Mesodermal cell (in vitro differentiated cells): ENCODE measurements around the gene MC3R.
"Not testable (repeated sequence)": the region's sequence is repeated elsewhere in the genome, so short reads cannot be mapped to it uniquely, and the experiment has no call there.

Experiments
- H3K27ac ChIP-seq: 2 replicates; pipeline ENCODE4 v1.7.0; 2013; ENCODE audit warnings: mild to moderate bottlenecking, low read depth, low read length, moderate library complexity; ENCODE audit not compliant: severe bottlenecking
- H3K36me3 ChIP-seq: 2 replicates; pipeline ENCODE4 v1.7.1; 2013; ENCODE audit warnings: mild to moderate bottlenecking, low read length, moderate library complexity; ENCODE audit not compliant: control insufficient read depth, insufficient read depth
- H3K4me1 ChIP-seq: one replicate; pipeline ENCODE4 v1.7.1; 2013; ENCODE audit warnings: mild to moderate bottlenecking, low read length; ENCODE audit not compliant: insufficient read depth, control insufficient read depth, poor library complexity, severe bottlenecking
- H3K4me3 ChIP-seq: 2 replicates; pipeline ENCODE4 v1.7.0; 2013; ENCODE audit warnings: low read length, control low read depth, mild to moderate bottlenecking; ENCODE audit not compliant: insufficient read depth, poor library complexity, severe bottlenecking; ENCODE audit errors: extremely low read depth
- H3K9me3 ChIP-seq: 2 replicates; pipeline ENCODE4 v1.7.1; 2013; ENCODE audit warnings: mild to moderate bottlenecking, low read length, moderate library complexity; ENCODE audit not compliant: control insufficient read depth
- WGBS, 2 experiments: methylation state at CpG; one replicate each; pipeline ENCODE4 v1.1.5; 2013; ENCODE audit warnings: missing lambda C conversion rate in 2 of 2; ENCODE audit not compliant: insufficient coverage in 2 of 2; 5-methylcytosine and 5-hydroxymethylcytosine counted together

Gene MC3R

DNA sequence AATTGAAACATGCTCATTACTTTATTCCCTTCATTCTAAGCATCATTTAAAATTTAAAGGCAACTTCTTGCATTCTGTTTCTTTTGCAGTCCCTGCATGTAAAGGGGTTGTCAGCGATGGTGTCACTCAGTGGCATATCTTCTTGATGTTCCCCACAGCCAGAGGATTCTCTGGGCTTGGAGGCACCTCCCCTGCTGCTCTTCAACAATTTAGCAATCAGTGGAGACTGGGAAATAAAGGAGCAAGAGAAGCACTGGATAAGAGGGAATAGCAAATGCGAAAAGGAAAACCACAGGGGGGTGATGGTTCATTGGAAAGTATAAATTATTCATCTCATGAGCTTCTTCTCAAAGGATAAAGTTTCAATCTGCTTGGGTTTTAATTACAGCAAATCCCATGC is 30.7 kb upstream of the MC3R start:
- Histone ChIP-seq H3K4me3 (no peak overlapping the region), H3K9me3 (peaks cover 54% of the 10 kb centered on the region)
- WGBS, 2 experiments = no CpG with 5 or more reads among the region's 2 CpGs

DNA sequence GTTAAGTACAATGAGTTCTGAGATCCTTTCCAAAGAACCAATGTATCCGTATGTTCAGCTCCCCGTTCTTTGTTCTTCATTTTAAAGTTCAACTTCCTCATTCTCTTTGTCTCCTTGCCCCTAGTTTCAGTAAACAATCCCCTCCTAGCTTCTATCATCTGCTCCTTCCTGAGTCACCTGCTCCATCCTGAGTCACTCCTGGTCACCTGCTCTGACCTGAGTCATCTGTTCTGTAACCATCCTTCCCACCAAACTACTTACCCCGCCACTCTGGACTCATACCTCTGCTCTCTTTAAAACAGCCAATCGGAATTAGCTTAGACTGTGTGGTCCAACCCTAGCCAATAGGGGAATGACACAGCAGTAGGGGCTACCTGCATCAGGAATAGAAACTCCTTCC is 27.3 kb upstream of the MC3R start:
- H3K36me3 ChIP-seq, H3K4me3 ChIP-seq, H3K27ac ChIP-seq, H3K4me1 ChIP-seq: not testable (repeated sequence)
- 77 to 83% methylated on average over 4 of the region's 4 CpGs for WGBS, 2 experiments
- H3K9me3 ChIP-seq = peaks cover 62% of the 10 kb centered on the region

More for the DNA sequence above, 30.7 kb upstream of the MC3R start:
- Histone ChIP-seq H3K36me3 (no peaks in the 10 kb centered on the region), H3K27ac (no peak overlapping the region), H3K4me1 (no peaks in the 10 kb centered on the region)

DNA sequence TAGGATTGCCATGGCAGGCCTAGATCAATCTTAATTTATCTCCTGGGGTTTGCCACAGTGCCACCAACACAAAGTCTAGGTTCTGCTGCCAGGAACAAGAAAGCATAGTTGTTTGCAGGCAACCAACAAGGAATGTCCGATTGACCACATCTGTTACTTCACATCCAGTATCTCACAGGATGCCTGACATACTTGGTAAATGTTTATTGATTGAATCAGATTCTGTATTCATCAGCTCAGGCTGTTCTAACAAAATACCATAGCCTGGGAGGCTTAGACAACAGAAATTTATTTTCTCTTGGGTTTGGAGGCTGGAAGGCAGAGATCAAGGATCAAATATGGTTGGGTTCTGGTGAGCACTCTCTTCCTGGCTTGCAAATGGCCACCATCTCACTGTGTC is 26.3 kb upstream of the MC3R start:
- Histone ChIP-seq H3K4me1 (no peaks in the 10 kb centered on the region), H3K9me3 (peaks cover 70% of the 10 kb centered on the region), H3K4me3 (no peak overlapping the region), H3K27ac (no peak overlapping the region), H3K36me3 (no peaks in the 10 kb centered on the region)
- WGBS, 2 experiments = no CpG with 5 or more reads among the region's 1 CpG

DNA sequence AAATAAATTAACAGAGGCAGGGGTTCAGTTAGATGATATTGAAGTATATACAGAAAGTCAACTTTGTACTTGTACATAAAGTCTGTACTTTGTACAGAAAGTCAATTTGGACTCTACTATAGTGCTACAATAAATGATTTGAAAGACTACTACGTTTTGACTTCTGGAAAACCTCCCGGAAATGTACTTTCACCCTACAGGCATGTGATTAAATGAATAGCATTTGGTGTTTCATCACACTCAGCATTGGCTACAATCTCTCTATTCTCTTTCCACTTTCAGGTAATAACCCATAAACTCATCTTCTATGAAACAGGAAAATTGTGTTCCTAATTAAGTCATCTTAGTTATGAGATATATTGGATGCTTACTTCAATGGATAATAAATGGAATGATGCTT is 25.6 kb upstream of the MC3R start:
- no CpG with 5 or more reads among the region's 2 CpGs for WGBS, 2 experiments
- Histone ChIP-seq H3K4me1 (no peaks in the 10 kb centered on the region), H3K9me3 (peaks cover 68% of the 10 kb centered on the region), H3K27ac (no peak overlapping the region), H3K36me3 (no peaks in the 10 kb centered on the region), H3K4me3 (no peak overlapping the region)

DNA sequence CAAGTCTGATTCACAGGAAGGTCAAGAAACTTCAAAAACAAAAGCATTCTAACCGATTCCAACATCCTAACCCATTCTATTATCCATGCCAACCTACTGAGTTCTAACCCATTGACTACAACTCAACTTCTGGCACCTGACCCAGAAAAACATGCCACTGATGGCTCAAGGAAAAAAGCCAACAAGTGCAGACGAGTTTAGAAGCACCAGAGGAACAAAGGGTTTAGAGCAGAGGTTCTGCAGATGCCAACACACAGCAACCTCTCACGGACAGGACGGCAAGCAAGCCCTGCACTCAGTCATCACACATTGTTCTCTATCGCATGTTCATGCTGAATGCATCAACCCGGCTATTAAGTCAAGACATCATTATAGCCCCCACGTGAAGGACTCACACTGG is 25.2 kb upstream of the MC3R start:
- 48 to 52% methylated on average over 7 of the region's 7 CpGs for WGBS, 2 experiments
- peaks cover 67% of the 10 kb centered on the region for H3K9me3 ChIP-seq

DNA sequence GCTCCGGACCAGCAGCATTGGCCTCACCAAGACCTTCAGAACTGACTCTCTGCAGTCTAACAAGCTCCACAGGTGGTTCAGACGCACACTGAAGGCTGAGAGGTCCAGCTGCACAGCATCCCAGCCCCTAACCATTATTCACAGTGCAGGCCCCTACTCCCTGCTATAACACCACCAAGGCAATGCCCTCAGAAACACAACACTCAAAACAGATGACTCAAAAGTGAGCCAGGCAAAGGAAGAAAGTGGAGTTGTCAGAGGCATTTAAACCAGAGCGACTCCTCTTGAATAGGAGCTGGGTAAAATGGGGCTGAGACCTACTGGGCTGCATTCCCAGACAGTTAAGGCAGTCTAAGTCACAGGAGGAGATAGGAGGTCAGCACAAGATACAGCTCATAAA is 20.5 kb upstream of the MC3R start:
- WGBS, 2 experiments = 51 to 58% methylated on average over 2 to 3 of the region's 3 CpGs
- H3K36me3 ChIP-seq = no peaks in the 10 kb centered on the region
- H3K4me1 ChIP-seq = no peaks in the 10 kb centered on the region
- peaks cover 50% of the 10 kb centered on the region for H3K9me3 ChIP-seq
- H3K4me3 ChIP-seq = no peak overlapping the region
- H3K27ac ChIP-seq = no peak overlapping the region

More for the DNA sequence above, 25.2 kb upstream of the MC3R start:
- H3K27ac ChIP-seq = no peak overlapping the region
- H3K4me1 ChIP-seq = no peaks in the 10 kb centered on the region
- no peaks in the 10 kb centered on the region for H3K36me3 ChIP-seq
- no peak overlapping the region for H3K4me3 ChIP-seq

DNA sequence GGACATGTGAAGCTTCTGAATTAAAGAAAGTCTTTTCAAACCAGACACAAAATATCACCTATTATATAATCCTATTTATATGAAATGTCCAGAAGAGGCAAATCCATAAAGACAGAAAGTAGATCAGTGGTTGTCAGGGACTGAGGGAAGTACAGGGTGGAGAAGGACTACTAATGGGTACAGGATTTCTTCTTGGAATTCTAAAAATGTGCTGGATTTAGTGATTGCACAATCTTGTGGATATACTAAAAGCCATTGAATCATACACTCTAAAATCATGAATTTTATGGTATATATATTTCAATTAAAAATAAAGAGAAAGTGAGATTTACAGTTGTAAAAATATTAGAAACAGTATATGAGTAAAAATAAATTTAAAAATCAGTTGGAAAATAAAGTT is 18.7 kb upstream of the MC3R start:
- Histone ChIP-seq H3K4me3 (no peak overlapping the region), H3K9me3 (peaks cover 49% of the 10 kb centered on the region), H3K27ac (no peak overlapping the region), H3K4me1 (no peaks in the 10 kb centered on the region), H3K36me3 (no peaks in the 10 kb centered on the region)

DNA sequence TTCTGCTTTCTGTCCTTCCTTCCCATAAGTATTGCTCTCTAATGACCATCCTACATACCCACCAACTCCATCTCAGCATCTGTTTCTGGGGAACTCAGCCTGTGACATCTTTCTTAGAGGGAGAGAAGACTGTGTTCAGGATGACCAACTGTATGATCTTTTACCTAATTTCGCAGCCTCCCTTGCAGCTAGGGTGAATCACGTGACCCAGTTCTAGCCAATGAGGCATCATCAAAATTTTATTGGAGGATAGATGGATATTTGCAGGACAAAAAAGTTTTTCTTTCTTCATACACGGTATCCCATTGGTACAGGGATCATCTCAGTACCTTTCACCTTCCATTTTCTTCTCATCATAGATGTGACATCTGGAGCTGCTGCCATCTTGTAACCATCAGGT is 14.4 kb upstream of the MC3R start:
- Histone ChIP-seq H3K9me3 (peaks cover 53% of the 10 kb centered on the region), H3K27ac (no peak overlapping the region), H3K4me1 (no peaks in the 10 kb centered on the region), H3K36me3 (no peaks in the 10 kb centered on the region), H3K4me3 (no peak overlapping the region)
- WGBS, 2 experiments = 71 to 75% methylated on average over 1 of the region's 3 CpGs

DNA sequence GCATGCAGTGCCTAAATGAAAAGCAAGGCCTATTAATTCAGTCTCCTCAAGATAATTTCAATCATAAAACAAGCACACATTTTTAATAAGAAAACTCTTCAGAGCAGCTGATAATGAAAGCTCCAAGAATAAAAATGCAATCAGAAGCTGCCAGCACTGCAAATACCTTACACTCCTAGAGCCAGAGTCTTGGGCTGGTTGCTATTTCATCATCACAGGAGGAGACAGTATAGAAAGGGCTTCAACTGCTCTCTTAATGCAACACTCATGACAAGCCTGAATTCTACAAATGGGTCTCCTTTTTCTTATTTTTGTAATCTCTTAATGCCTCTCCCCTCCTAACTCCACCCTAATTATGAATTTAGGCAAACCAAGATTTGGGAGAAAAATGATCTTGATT is 11.2 kb upstream of the MC3R start:
- H3K4me3 ChIP-seq = no peak overlapping the region
- H3K9me3 ChIP-seq = peaks cover 62% of the 10 kb centered on the region
- no peaks in the 10 kb centered on the region for H3K36me3 ChIP-seq
- H3K4me1 ChIP-seq = no peaks in the 10 kb centered on the region
- no peak overlapping the region for H3K27ac ChIP-seq

DNA sequence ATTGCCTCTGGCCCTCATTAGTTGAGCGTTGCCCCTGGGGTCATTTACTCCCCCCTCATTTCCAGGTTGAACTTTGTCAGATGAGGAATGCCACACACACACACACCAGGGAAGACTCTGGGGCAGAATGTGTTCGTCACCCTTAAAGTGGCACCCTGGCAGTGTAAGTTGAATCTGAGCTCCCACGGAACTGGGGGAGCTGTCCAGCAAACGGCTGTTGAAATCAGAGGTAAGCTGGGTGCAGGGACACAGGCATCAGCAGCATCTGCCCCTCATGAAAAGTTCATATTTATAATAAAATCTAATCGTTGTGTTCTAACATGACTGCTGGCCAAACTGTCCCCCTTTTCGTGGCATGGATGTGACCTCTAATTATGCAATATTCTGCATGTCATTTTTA is 4.3 kb upstream of the MC3R start:
- H3K4me1 ChIP-seq = no peaks in the 10 kb centered on the region
- no peak overlapping the region for H3K27ac ChIP-seq
- no peaks in the 10 kb centered on the region for H3K36me3 ChIP-seq
- WGBS, 2 experiments = 47 to 69% methylated on average over 2 to 4 of the region's 6 CpGs
- no peak overlapping the region for H3K4me3 ChIP-seq
- peaks cover 14% of the 10 kb centered on the region for H3K9me3 ChIP-seq

DNA sequence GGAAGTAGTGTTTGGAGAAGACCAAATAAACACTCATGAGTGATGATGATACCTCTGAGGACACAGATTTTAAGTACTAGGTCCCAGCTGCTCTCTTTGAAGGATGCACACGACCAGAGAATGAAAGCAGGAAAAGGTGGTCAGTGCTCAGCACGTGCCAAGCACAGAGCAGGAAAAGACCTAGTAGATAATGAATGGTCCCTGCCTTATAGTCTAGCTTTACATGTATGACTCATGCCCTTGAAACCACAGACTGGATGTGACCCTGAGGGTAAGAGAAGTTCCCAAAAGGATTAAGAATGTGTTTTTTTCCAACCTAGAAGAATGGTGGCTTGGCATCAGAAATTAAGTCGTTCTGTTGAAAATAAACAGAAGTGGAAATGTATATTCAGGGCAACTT is 2.8 kb upstream of the MC3R start:
- no peak overlapping the region for H3K4me3 ChIP-seq
- H3K4me1 ChIP-seq = no peaks in the 10 kb centered on the region
- WGBS, 2 experiments = 10 to 11% methylated on average over 2 of the region's 3 CpGs

More for the DNA sequence above, 2.8 kb upstream of the MC3R start:
- Histone ChIP-seq H3K36me3 (no peaks in the 10 kb centered on the region), H3K9me3 (peaks cover 4% of the 10 kb centered on the region), H3K27ac (no peak overlapping the region)
